ENCODE results near the gene TPD52L2. TPM values are rescaled to one million over a fixed set of nuclear protein-coding genes. Genes with fewer than 3 reads are reported as not detected.
"Not testable (repeated sequence)": the region's sequence is repeated elsewhere in the genome, so short reads cannot be mapped to it uniquely, and the experiment has no call there.

TPD52L2 gene
- polyA plus RNA-seq, 3 donors, result 79.9 to 102 (median 90.5) TPM

DNA sequence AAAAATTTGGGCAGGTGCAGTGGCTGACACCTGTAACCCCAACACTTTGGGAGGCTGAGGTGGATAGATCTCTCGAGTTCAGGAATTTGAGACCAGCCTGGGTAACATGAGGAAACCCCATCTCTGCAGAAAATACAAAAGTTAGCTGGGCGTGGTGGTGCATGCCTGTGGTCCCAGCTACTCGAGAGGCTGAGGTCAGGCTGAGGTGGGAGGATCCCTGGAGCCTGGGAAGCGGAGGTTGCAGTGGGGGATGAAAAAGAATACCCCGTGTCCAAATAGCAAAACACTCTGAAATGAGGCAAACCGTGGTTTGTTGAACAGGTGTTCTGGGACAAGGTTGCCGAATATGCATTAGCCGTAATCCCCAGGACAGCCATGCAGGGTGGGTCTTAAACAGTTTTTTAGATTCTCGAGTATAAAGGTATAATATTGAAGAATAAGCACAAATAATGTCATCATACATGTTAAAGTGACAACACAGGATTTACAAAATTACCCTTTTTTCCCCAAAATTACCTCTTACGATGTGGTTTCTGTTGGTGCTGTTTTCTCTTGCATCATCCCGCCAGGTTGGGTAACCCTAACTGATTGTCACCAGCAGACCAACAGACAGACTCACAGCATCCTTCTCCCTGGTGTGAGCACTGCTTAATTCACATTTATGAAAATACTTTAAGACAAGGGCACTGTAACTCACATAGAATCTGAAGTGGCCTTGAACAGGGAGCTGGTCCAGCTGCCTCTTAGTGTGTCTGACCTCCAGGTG, 38.9 kb downstream of the TPD52L2 start:
- no peak for DNase-seq (ENCODE audit: extremely low read depth in 1 of 11, low read depth in 9 of 11, low spot score in 4 of 11)

- no peak for DNase-seq (ENCODE audit: extremely low read depth in 1 of 11, low read depth in 9 of 11, low spot score in 4 of 11)
Observed at GRCh38 chr20:63908008-63908682, 43.1 kb downstream of the TPD52L2 start.

GRCh38 chr20:63911176-63911575, 46.1 kb downstream of the TPD52L2 start:
- DNase-seq (ENCODE audit: extremely low read depth in 1 of 11, low read depth in 9 of 11, low spot score in 4 of 11), result no peak

- no peak for DNase-seq (ENCODE audit: extremely low read depth in 1 of 11, low read depth in 9 of 11, low spot score in 4 of 11)
Observed at GRCh38 chr20:63913768-63914167, 48.7 kb downstream of the TPD52L2 start.

DNA sequence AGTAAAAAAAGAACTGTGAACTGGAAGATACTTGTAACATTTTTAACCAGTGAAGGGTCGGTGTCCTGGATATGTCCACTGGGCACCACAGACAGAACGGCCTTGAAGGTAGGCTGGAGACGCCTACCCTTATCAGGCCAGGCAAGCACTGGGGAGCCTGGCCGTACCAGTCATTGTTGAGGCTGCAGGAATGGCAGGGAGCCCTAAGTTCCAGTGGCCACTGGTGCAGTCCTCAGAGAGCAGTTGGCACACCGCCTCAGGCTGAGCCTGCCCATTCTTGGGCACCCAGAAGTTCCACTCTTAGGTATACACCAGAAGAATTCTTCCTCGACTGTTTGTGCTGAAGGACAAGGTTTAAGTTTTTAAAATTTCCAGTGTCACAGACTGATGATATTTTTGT, 50.4 kb downstream of the TPD52L2 start:
- DNase-seq (ENCODE audit: extremely low read depth in 1 of 11, low read depth in 9 of 11, low spot score in 4 of 11), result no peak

GRCh38 chr20:63916371-63916939, 51.4 kb downstream of the TPD52L2 start:
- DNase-seq (ENCODE audit: extremely low read depth in 1 of 11, low read depth in 9 of 11, low spot score in 4 of 11), result not testable (repeated sequence)

DNA sequence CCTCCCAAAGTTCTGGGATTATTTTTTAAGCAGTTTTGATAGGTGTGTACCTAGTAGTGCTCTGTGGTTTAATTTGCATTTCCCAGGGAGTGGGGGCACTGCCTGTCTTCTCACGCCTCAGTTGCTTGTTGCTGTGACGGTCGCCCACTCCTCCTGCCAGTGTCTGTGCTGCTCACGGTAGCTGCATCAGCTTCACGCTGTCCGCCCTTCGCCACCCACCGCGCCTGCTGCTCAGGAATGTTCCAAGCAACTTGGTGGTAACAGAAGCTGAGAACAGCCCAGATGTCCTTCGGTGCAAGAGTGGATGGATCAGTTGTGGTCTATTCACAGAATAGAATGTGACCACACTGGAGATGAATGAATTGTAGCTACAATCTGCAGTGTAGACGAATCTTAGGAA, 52.7 kb downstream of the TPD52L2 start:
- DNase-seq (ENCODE audit: extremely low read depth in 1 of 11, low read depth in 9 of 11, low spot score in 4 of 11), result no peak

GRCh38 chr20:63919130-63919529, 54.1 kb downstream of the TPD52L2 start:
- no peak for DNase-seq (ENCODE audit: extremely low read depth in 1 of 11, low read depth in 9 of 11, low spot score in 4 of 11)

- no peak for DNase-seq (ENCODE audit: extremely low read depth in 1 of 11, low read depth in 9 of 11, low spot score in 4 of 11)
Observed at GRCh38 chr20:63920226-63920625, 55.2 kb downstream of the TPD52L2 start.

- DNase-seq (ENCODE audit: extremely low read depth in 1 of 11, low read depth in 9 of 11, low spot score in 4 of 11), result no peak
Observed at GRCh38 chr20:63923651-63924050, 58.6 kb downstream of the TPD52L2 start.

GRCh38 chr20:63924241-63924640, 59.2 kb downstream of the TPD52L2 start:
- DNase-seq (ENCODE audit: extremely low read depth in 1 of 11, low read depth in 9 of 11, low spot score in 4 of 11), result no peak

DNA sequence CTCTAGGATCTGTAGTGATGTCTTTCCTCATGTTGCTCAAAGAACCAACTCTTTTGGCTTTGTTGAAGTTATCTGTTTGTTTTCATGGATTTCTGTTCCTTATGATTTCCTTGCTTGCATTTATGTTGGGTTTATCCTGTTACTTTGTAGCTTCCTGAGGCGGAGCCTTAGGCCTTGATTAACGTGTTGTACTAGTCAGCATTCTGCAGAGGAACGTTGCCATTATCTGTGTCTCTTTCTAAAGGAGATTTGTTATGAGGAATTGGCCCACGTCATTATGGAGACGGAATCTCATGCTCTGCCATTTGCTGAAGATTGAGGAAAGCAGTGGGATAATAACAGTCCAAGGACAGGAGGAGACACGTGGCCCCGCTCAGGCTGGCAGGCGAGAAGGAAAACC, 61.2 kb downstream of the TPD52L2 start:
- DNase-seq (ENCODE audit: extremely low read depth in 1 of 11, low read depth in 9 of 11, low spot score in 4 of 11), result no peak

DNA sequence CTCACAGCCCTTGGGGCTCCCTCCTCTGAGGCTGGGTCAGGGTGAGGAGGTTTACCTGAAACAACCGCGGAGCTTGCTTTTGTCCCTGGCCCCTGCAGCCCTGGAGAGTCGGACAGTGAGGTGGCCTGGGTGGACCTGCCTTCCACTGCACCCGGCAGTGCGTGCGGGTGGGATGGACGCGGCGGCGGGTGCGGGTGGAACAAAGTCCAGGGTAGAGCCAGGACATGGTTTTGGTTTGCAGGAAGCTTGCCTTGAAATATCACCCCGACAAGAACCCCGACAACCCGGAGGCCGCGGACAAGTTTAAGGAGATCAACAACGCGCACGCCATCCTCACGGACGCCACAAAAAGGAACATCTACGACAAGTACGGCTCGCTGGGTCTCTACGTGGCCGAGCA, 64.0 kb downstream of the TPD52L2 start:
- DNase-seq (ENCODE audit: extremely low read depth in 1 of 11, low read depth in 9 of 11, low spot score in 4 of 11), result no peak

GRCh38 chr20:63929473-63929883, 64.4 kb downstream of the TPD52L2 start:
- not testable (repeated sequence) for DNase-seq (ENCODE audit: extremely low read depth in 1 of 11, low read depth in 9 of 11, low spot score in 4 of 11)

GRCh38 chr20:63930971-63931553, 66.0 kb downstream of the TPD52L2 start:
- no peak for DNase-seq (ENCODE audit: extremely low read depth in 1 of 11, low read depth in 9 of 11, low spot score in 4 of 11)

GRCh38 chr20:63931735-63932134, 66.7 kb downstream of the TPD52L2 start:
- no peak for DNase-seq (ENCODE audit: extremely low read depth in 1 of 11, low read depth in 9 of 11, low spot score in 4 of 11)

DNA sequence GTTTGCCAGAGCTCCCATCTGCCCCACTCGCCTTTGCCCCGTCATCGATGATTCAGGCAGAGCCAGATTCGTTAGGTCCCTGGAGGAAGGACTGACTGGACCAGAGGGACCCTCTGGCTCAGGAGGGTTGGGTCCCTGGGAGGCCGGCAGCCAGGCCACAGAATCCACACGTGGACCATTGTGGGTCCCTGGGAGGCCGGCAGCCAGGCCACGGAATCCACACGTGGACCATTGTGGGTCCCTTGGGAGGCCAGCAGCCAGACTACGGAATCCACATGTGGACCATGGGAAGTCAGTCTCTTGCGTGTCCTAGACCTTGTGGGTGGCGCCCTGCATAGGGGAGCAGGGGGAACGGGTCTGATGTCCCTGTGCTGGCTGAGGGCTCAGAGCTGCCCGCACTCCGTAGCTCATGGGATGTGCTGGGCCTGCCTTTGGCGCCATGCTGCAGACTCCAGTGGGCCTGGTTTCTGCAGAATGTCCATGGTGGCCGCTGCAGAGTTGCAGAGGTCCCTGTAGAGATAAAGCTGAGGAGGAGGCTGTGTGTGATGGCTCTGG, 67.6 kb downstream of the TPD52L2 start:
- DNase-seq (ENCODE audit: extremely low read depth in 1 of 11, low read depth in 9 of 11, low spot score in 4 of 11), result no peak

DNA sequence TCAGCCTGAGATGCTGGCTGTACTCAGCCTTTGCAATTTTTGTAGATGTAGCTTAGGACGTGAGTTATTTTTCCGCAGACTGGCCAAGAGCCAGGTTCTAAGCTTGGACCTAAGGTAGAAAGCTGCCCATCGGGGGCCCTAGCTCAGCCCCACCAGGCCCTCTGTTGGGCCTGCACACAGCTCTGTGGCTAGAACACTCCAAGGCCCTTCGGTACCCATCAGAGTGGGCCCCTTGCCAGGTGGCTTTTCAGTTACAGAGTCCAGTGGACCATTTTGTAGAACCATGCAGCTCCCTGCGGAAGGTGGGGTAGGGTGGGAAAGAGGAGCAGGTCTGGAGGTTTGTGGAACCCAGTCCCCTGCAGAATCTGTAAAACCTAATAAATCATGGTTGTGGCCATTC, 68.6 kb downstream of the TPD52L2 start:
- DNase-seq (ENCODE audit: extremely low read depth in 1 of 11, low read depth in 9 of 11, low spot score in 4 of 11), result no peak

GRCh38 chr20:63934271-63935068, 69.4 kb downstream of the TPD52L2 start:
- no peak for DNase-seq (ENCODE audit: extremely low read depth in 1 of 11, low read depth in 9 of 11, low spot score in 4 of 11)

Data from renal cortex interstitium (tissue), 11 donors.